GM10266 (cell line): Measurements from ENCODE around the gene SMARCA5.

Experiments used
- DNase-seq: peaks from one replicate; pipeline ENCODE4 v3.0.0; 2012; ENCODE audit errors: extremely low spot score
- TF ChIP-seq, protein P1 (sequence below): IDR thresholded peaks from 2 replicates; pipeline ENCODE4 v1.5.1; 2012; ENCODE audit warnings: mild to moderate bottlenecking, low read depth; ENCODE audit not compliant: control insufficient read depth, insufficient read depth; ENCODE audit errors: missing control alignments

Gene SMARCA5, protein sequence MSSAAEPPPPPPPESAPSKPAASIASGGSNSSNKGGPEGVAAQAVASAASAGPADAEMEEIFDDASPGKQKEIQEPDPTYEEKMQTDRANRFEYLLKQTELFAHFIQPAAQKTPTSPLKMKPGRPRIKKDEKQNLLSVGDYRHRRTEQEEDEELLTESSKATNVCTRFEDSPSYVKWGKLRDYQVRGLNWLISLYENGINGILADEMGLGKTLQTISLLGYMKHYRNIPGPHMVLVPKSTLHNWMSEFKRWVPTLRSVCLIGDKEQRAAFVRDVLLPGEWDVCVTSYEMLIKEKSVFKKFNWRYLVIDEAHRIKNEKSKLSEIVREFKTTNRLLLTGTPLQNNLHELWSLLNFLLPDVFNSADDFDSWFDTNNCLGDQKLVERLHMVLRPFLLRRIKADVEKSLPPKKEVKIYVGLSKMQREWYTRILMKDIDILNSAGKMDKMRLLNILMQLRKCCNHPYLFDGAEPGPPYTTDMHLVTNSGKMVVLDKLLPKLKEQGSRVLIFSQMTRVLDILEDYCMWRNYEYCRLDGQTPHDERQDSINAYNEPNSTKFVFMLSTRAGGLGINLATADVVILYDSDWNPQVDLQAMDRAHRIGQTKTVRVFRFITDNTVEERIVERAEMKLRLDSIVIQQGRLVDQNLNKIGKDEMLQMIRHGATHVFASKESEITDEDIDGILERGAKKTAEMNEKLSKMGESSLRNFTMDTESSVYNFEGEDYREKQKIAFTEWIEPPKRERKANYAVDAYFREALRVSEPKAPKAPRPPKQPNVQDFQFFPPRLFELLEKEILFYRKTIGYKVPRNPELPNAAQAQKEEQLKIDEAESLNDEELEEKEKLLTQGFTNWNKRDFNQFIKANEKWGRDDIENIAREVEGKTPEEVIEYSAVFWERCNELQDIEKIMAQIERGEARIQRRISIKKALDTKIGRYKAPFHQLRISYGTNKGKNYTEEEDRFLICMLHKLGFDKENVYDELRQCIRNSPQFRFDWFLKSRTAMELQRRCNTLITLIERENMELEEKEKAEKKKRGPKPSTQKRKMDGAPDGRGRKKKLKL

DNA sequence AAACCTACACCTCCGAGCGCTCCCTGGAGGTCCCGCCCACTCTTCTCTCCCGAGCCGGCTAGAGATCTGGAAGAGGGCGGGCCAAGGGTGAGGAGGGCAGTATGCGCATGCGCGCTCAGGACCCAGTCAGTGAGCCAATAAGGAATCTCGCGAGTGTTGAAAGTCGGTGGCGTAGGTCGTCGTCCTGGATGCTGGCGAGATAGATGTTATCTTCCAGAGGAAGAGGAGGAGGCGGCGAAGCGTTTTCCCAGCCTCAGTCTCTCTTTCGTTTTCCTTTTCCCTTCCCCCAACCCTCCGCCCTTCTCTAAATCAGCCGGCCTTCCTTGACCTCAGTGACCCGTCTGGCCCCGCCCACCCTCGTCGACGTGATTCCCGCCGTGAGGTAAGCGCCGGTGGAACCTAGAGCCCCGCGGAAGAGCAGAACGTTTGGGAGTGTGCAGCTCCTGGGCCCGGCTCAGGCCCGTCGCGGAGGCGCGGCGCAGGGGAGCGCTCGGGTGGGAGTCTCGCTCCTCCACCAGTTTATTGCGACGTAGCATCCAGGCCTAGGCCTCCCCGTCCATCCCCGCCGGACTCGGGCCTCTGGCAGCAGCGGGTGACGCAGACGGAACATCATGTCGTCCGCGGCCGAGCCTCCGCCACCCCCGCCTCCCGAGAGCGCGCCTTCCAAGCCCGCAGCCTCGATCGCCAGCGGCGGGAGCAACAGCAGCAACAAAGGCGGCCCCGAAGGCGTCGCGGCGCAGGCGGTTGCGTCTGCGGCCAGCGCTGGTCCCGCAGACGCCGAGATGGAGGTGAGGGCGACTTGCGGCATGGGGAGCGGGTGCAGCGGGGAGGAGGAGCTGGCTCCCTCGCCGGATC, at the start of gene SMARCA5:
TSS of gene SMARCA5 (plus strand) at position 389 of the 855 bp plus-strand sequence. CDS start at position 612, 223 bp downstream.
- TF ChIP-seq, protein P1, sequence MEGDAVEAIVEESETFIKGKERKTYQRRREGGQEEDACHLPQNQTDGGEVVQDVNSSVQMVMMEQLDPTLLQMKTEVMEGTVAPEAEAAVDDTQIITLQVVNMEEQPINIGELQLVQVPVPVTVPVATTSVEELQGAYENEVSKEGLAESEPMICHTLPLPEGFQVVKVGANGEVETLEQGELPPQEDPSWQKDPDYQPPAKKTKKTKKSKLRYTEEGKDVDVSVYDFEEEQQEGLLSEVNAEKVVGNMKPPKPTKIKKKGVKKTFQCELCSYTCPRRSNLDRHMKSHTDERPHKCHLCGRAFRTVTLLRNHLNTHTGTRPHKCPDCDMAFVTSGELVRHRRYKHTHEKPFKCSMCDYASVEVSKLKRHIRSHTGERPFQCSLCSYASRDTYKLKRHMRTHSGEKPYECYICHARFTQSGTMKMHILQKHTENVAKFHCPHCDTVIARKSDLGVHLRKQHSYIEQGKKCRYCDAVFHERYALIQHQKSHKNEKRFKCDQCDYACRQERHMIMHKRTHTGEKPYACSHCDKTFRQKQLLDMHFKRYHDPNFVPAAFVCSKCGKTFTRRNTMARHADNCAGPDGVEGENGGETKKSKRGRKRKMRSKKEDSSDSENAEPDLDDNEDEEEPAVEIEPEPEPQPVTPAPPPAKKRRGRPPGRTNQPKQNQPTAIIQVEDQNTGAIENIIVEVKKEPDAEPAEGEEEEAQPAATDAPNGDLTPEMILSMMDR, result no peak
- DNase-seq, result peak; percentile 93

DNA sequence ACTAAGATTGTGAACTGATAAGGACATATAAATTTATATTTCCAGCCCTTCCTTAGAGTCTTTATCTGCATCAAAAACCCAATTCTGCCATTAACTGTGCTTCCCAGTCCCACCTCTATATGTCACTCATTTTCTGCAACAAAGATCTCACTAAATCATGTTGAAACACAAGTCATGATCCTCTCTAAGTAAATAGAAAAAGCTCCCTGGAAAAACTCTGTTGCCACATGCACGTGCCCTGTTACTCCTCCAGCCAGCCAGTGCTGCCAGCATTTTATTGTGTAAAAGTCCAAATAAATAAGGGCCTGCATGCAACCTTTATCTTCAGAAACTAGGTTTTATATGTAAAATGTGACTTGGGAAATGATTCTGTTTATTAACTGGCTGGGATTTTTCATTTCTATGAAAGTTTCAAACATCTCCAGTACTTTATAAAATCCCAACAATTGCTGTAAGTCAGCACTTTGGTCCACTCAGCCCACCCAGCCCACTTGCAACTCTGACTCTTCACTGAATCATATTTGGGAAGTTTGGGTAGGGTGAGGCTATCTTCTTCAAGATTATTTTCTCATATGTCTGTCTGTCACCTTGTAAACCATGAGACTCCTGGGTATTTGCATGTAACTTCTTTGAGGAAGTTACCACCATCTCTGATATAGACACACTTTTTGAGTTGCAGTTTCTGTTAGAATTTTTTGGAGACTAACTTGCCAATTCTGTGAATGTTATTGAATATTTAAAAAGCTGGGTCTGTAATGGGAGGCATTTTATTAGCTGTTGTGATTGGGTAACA, 40.0 kb upstream of the SMARCA5 start:
- TF ChIP-seq, protein P1, result no peak
- peak; percentile 14 for DNase-seq

DNA sequence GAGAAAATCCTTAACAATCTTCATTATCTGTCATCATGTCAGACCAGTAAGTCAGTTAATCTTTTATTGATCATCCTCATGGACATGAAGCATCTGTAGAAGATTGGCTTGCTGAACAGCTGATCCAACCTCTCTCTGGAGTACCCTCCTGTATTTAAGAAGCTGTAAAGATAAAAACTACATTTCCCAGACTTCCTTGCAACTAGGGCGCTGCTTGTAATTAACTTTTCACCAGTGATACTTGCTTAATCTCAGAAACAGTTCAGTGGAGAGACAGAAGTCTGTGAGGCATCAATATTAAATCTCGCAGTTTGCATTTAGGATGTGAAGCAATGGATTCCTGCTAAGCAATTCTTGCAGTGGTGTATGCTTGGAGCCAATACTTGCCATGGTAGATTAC, 36.0 kb upstream of the SMARCA5 start:
- TF ChIP-seq, protein P1, result no peak

DNA sequence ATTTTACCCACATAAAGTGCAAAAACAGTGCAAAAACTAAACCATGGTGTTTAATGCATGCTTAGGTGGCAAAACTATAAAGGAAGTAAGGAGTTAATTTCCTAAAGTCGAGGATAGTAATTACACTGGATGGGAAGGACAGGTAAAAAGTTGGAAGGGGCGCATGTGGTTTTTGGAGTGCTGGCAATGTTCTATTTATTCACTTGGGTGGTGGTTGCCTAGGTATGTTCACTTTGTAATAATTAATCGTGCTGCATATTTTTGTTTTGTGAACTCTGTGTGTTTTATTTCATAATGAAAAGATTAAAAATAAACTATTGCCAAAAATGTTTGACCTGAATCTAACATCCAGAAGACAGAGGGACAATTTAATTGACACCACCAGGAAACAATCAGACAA, 32.1 kb upstream of the SMARCA5 start:
- DNase-seq, result no peak
- TF ChIP-seq, protein P1, result no peak

More for the DNA sequence above, 36.0 kb upstream of the SMARCA5 start:
- no peak for DNase-seq

DNA sequence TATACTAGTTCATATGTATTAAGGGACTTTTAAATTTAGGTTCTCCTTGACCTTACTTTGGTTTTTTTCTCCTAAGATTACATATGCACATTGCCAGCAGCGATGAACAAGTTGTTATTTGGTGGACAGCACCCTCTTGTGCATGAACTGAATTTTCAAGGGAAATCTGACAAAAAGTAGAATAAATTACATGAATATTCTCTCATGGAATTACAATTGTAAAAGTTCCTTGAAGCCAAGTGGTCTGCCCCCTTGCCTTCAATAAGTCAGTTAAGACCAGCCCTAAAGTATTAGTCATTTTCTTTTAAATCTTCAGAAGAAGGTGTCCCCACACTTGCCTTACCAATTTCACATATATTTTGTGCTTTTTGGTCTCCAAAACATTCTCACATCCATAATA, 30.7 kb upstream of the SMARCA5 start:
- TF ChIP-seq, protein P1, result peak; percentile 60
- peak; percentile 32 for DNase-seq

DNA sequence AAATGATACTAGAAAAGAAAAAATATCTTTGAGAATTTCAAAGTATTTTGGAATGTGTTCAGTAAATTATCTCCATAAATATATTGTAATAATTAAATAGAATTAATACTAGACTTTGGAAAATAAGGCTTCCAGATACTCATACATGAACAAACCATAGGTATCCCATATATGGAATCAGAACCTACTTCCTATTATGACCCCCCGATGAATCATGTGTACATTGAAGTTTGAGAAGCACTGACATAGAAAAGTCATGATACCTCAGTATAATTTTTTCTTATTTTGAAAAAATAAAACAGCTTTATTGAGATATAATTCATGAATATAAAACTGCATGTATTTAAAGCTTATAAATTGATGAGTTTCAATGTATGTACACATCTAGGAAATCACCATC, 27.2 kb upstream of the SMARCA5 start:
- TF ChIP-seq, protein P1, result no peak
- DNase-seq, result no peak
